Measurements from ENCODE around the gene SLITRK2.

DNA sequence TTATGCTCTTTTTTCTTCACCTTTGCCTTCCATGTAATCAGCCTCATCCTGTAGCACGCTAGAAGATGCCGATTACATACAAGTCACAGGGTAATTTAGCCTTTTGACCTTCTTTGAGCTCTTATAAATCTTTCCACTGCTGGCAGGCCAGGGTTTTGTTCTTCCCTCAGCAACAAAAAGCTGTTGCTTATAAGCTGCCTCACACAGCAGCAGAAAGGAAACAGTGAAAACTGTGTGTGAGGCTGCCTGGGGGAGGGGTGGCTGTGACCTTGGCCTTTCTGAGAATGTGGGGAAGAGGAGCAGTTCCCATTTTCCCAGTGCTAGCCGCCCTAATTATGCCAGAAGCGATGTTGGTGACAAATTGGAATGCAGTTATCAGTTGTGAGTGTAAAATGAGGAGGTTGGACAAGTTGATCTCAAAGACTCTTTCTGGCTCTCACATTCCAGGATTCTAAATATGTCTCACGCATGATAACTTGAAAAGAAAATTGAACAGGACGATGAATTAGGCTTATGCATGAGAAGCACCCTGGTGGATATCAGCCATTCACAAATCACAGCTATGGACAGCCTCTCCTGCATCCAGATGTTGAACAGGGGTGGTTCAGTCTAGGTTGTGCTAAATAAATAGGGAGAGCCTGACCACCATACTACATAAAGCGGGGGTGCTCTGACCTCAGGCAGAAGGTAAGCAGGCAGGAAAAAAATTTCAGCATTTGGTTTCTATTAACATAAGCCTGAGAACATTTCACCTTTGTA lies 25.7 kb downstream of the SLITRK2 start:
- TF ChIP-seq POLR2AphosphoS5 (IDR thresholded peaks at IDR 0.05; ENCODE audit: low read depth, low read length), result no peak
- TF ChIP-seq POLR2A (IDR thresholded peaks at IDR 0.05; ENCODE audit: low read depth, low read length), result no peak

Measured in GM12892 (cell line).